Kidney (tissue), 14 donors: ENCODE data around the gene SUN2. TPM values are rescaled to one million over a fixed set of nuclear protein-coding genes. Genes with fewer than 3 reads are reported as not detected.

Experiments
- DNase-seq, 5 donors: peaks; one replicate each; pipeline ENCODE4 v3.0.0-alpha.2; 2013 to 2020
- FAIRE-seq: peaks from 2 replicates; lab custom pipeline; 2012; peaks lifted over from hg19 to GRCh38; lab: Jason Lieb, UNC
- H3K27ac ChIP-seq, 2 donors: one replicate each; pipeline ENCODE4 v1.7.0; 2013; ENCODE audit warnings: low read depth in 2 of 2, low read length in 2 of 2, inconsistent platforms in 1 of 2
- H3K27me3 ChIP-seq: one replicate; pipeline ENCODE4 v1.7.1; 2013; ENCODE audit warnings: low read length, inconsistent platforms; ENCODE audit not compliant: control insufficient read depth, insufficient read depth
- H3K36me3 ChIP-seq, 3 donors: one replicate each; pipeline versions ENCODE4 v1.7.0 to v1.7.1; 2013; ENCODE audit warnings: low read length in 3 of 3, control low read depth in 1 of 3, inconsistent platforms in 1 of 3; ENCODE audit not compliant: insufficient read depth in 3 of 3, control insufficient read depth in 2 of 3
- H3K4me1 ChIP-seq, 3 donors: one replicate each; pipeline versions ENCODE4 v1.7.0 to v1.7.1; 2013; ENCODE audit warnings: low read length in 3 of 3, inconsistent platforms in 1 of 3, low read depth in 1 of 3; ENCODE audit not compliant: control insufficient read depth in 2 of 3, insufficient read depth in 2 of 3
- H3K4me3 ChIP-seq, 3 donors: one replicate each; pipeline versions ENCODE4 v1.7.0 to v1.8.1; 2013; ENCODE audit warnings: low read length in 3 of 3, control low read depth in 1 of 3, inconsistent platforms in 1 of 3
- H3K9ac ChIP-seq, 3 donors: one replicate each; pipeline versions ENCODE4 v1.7.0 to v1.7.1; 2013; ENCODE audit warnings: low read length in 3 of 3, control low read depth in 1 of 3, inconsistent platforms in 1 of 3
- H3K9me3 ChIP-seq, 3 donors: one replicate each; pipeline versions ENCODE4 v1.7.0 to v1.7.1; 2013; ENCODE audit warnings: low read length in 3 of 3, control low read depth in 1 of 3, inconsistent platforms in 1 of 3; ENCODE audit not compliant: control insufficient read depth in 2 of 3, insufficient read depth in 1 of 3
- CTCF ChIP-seq: IDR thresholded peaks from 3 replicates; pipeline ENCODE4 v1.5.1; 2012; ENCODE audit warnings: mild to moderate bottlenecking, moderate library complexity, borderline replicate concordance; ENCODE audit not compliant: insufficient read depth; ENCODE audit errors: extremely low read depth
- intact Hi-C: fragments of 100-400 bp; cut with DNase I; formaldehyde crosslinking; loops from one replicate; pipeline ENCODE4 v1.11.1; 2022
- polyA plus RNA-seq: library from polyadenylated mRNA; stranded (reverse); fragments of 350-450 nt; fragmentation: Illumina TruSeq; extraction: RNeasy Lipid Tissue Mini Kit (QIAGEN cat#74804); gene quantifications from one replicate; pipeline ENCODE4 v1.2.3, GENCODE V29; 2014; ENCODE audit warnings: low read depth, low replicate concordance; ENCODE audit not compliant: insufficient read depth
- total RNA-seq: library from RNA; stranded (reverse); fragmentation: NEBNext Ultra II Directional; extraction: Animal tissue kit (Norgen Biotek cat#: 25700); gene quantifications from one replicate; pipeline ENCODE4 v1.2.1, GENCODE V29; 2021
- donor health status: control.
- donor health status: control.
- donor health status: control.
- donor health status: control.
- donor health status: control.
- donor health status: DM: yes; HTN: yes; CAD: no.
- donor health status: Normal renal cell carcinoma (clear cell type).

Gene SUN2
- total and polyA plus RNA-seq, 2 donors from 2014 or later, result 41.7 to 199 TPM

GRCh38 chr22:38706101-38706900, 49.5 kb downstream of the SUN2 start:
- intact Hi-C loops, result no loop called here
- peaks cover 9 to 23% (median 15%) of the 10 kb centered on the region in 3 donors for H3K4me1 ChIP-seq
- H3K27ac ChIP-seq, result peak overlapping the region; percentile 83 to 89
- peaks cover 0 to 2% (median 0%) of the 10 kb centered on the region in 3 donors for H3K36me3 ChIP-seq
- H3K9me3 ChIP-seq, result no peaks in the 10 kb centered on the region
- peak overlapping the region; percentile 45 to 91 (median 78) for H3K4me3 ChIP-seq
- FAIRE-seq (no peak), DNase-seq (peak; percentile 42 to 91 (median 63))
- H3K27me3 ChIP-seq, result no peaks in the 10 kb centered on the region
- TF ChIP-seq CTCF, result no peak
- peak overlapping the region; percentile 1 to 85 (median 70) for H3K9ac ChIP-seq

GRCh38 chr22:38705235-38706100, 50.3 kb downstream of the SUN2 start, which contains the start of gene GTPBP1:
GTPBP1 (plus strand) TSS chr22:38705944; CDS start chr22:38705956, 12 bp downstream.
- no peaks in the 10 kb centered on the region for H3K27me3 ChIP-seq
- TF ChIP-seq CTCF, result no peak
- DNase-seq (peak; percentile 99 to 100 (median 100)), FAIRE-seq (peak; percentile 99)
- intact Hi-C loops, result no loop called here
- no peaks in the 10 kb centered on the region for H3K9me3 ChIP-seq
- peaks cover 0 to 2% (median 0%) of the 10 kb centered on the region in 3 donors for H3K36me3 ChIP-seq
- peak within 1 kb of the TSS; percentile 60 to 85 (median 70) for H3K9ac ChIP-seq
- H3K4me1 ChIP-seq, result peaks cover 9 to 23% (median 15%) of the 10 kb centered on the region in 3 donors
- peak within 1 kb of the TSS; percentile 67 to 91 (median 78) for H3K4me3 ChIP-seq
- H3K27ac ChIP-seq, result peak within 1 kb of the TSS; percentile 83 to 89

GRCh38 chr22:38704654-38705234, 51.1 kb downstream of the SUN2 start:
- Histone ChIP-seq H3K9ac (peak overlapping the region; percentile 12 to 60 (median 23)), H3K4me3 (peak overlapping the region; percentile 31 to 67 (median 48)), H3K27me3 (no peaks in the 10 kb centered on the region), H3K36me3 (no peaks in the 10 kb centered on the region), H3K27ac (peak overlapping the region; percentile 75 to 79), H3K9me3 (no peaks in the 10 kb centered on the region), H3K4me1 (peaks cover 9 to 25% (median 17%) of the 10 kb centered on the region in 3 donors)
- TF ChIP-seq CTCF, result no peak
- FAIRE-seq, result no peak
- DNase-seq, result peak in 1 of 5 donors; percentile 33
- intact Hi-C loops, result no loop called here
